Activated CD8-positive, alpha-beta memory T cell treated with anti-CD3 and anti-CD28 coated beads for 48 hours (primary cell): ENCODE measurements around the gene AMIGO3.
"Not testable (repeated sequence)": the region's sequence is repeated elsewhere in the genome, so short reads cannot be mapped to it uniquely, and the experiment has no call there.

Source experiments
- DNase-seq, 3 experiments: peaks; one replicate each; pipeline ENCODE4 v3.0.0-alpha.2; 2020; ENCODE audit warnings: low read depth in 2 of 3, low spot score in 2 of 3

Gene AMIGO3

GRCh38 chr3:49719214-49719884 is at the start of gene AMIGO3:
TSS of gene AMIGO3 (minus strand) at chr3:49719684. CDS start at chr3:49719465, 219 bp downstream.
- DNase-seq: peak; percentile 78 to 84 (median 83)

- no peak for DNase-seq
Observed at GRCh38 chr3:49763981-49764380, 44.5 kb upstream of the AMIGO3 start.

GRCh38 chr3:49761661-49762060 is 42.2 kb upstream of the AMIGO3 start:
- no peak for DNase-seq

- no peak for DNase-seq
Observed at GRCh38 chr3:49759226-49759625, 39.7 kb upstream of the AMIGO3 start.

GRCh38 chr3:49757197-49757596 is 37.7 kb upstream of the AMIGO3 start:
- DNase-seq: no peak

- no peak for DNase-seq
Observed at GRCh38 chr3:49756036-49756435, 36.6 kb upstream of the AMIGO3 start.

- no peak for DNase-seq
Observed at GRCh38 chr3:49754536-49754935, 35.1 kb upstream of the AMIGO3 start.

GRCh38 chr3:49751501-49751900 is 32.0 kb upstream of the AMIGO3 start:
- no peak for DNase-seq

- DNase-seq: no peak
Observed at GRCh38 chr3:49750056-49750455, 30.6 kb upstream of the AMIGO3 start.

GRCh38 chr3:49748874-49749273 is 29.4 kb upstream of the AMIGO3 start:
- DNase-seq: not testable (repeated sequence)

- no peak for DNase-seq
Observed at GRCh38 chr3:49747792-49748480, 28.5 kb upstream of the AMIGO3 start.

- DNase-seq: no peak
Observed at GRCh38 chr3:49745986-49746385, 26.5 kb upstream of the AMIGO3 start.

GRCh38 chr3:49740427-49740826 is 20.9 kb upstream of the AMIGO3 start:
- DNase-seq: no peak

GRCh38 chr3:49738067-49738713 is 18.7 kb upstream of the AMIGO3 start:
- DNase-seq: no peak

- no peak for DNase-seq
Observed at GRCh38 chr3:49734752-49735151, 15.3 kb upstream of the AMIGO3 start.

GRCh38 chr3:49733551-49733950 is 14.1 kb upstream of the AMIGO3 start:
- no peak for DNase-seq

GRCh38 chr3:49732597-49732996 is 13.1 kb upstream of the AMIGO3 start:
- no peak for DNase-seq

GRCh38 chr3:49729966-49730609 is 10.6 kb upstream of the AMIGO3 start:
- DNase-seq: no peak

- no peak for DNase-seq
Observed at GRCh38 chr3:49727924-49728361, 8.5 kb upstream of the AMIGO3 start.

GRCh38 chr3:49727154-49727923 is 7.9 kb upstream of the AMIGO3 start:
- DNase-seq: no peak
